HG02840 (cell line): ENCODE data around the gene ZNF57.
"Not testable (repeated sequence)": the region's sequence is repeated elsewhere in the genome, so short reads cannot be mapped to it uniquely, and the experiment has no call there.

ENCODE experiments used
- ATAC-seq: cut with Tn5 transposase; IDR thresholded peaks from one replicate; pipeline ENCODE4 v1.9.1; 2021; ENCODE audit warnings: mild to moderate bottlenecking, moderate library complexity, moderate number of reproducible peaks; ENCODE audit not compliant: unreplicated experiment, low FRiP score

The ZNF57 gene

GRCh38 chr19:2900296-2901252 lies at the start of gene ZNF57:
Gene ZNF57, plus strand, starts transcription at chr19:2900928. Its CDS starts 118 bp downstream, at chr19:2901046.
- ATAC-seq: peak; percentile 96

DNA sequence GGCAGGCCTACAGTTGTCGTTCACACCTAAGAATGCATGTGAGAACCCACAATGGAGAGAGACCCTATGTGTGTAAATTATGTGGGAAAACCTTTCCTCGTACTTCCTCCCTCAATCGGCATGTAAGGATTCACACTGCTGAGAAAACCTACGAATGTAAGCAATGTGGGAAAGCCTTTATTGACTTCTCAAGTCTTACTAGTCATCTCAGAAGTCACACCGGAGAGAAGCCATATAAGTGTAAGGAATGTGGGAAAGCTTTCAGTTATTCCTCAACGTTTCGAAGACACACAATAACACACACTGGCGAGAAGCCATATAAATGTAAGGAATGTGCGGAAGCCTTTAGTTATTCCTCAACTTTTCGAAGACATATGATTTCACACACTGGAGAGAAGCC lies 48.1 kb upstream of the ZNF57 start:
- no peak for ATAC-seq

DNA sequence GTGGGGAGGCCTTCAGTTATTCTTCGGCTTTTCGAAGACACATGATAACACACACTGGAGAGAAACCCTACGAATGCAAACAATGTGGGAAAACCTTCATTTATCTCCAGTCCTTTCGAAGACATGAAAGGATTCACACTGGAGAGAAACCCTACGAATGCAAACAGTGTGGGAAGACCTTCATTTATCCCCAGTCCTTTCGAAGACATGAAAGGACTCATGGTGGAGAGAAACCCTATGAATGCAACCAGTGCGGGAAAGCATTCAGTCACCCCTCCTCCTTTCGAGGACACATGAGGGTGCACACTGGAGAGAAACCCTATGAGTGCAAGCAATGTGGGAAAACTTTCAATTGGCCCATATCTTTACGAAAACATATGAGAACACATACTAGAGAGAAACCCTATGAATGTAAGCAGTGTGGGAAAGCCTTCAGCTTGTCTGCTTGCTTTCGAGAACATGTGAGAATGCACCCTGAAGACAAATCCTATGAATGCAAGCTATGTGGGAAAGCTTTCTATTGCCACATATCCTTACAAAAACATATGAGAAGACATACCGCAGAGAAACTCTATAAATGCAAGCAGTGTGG lies 47.6 kb upstream of the ZNF57 start:
- ATAC-seq: no peak

- ATAC-seq: no peak
Measured at GRCh38 chr19:2854849-2855248, 45.9 kb upstream of the ZNF57 start.

GRCh38 chr19:2856457-2857050 lies 44.2 kb upstream of the ZNF57 start:
- ATAC-seq: no peak

- no peak for ATAC-seq
Measured at GRCh38 chr19:2858864-2859263, 41.9 kb upstream of the ZNF57 start.

DNA sequence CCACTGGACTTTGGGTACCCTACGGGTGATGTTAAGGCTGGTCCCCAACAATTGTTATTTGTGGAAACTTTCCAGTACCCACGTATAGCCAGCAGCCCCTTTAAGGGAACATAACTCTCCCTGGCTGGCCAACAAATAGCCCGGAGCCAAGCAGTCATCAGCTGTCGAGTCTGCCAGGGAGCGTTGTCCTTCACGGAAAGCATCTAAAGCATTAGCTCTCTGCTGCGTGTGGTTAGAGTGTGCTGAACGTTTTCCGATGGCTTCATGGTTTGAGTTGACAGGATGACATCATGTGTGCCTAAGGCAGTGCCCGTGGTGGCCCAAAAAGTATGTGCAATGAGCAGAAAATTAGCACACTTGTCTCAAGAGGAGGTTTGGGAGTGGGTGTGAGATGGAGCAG lies 36.9 kb upstream of the ZNF57 start:
- no peak for ATAC-seq

DNA sequence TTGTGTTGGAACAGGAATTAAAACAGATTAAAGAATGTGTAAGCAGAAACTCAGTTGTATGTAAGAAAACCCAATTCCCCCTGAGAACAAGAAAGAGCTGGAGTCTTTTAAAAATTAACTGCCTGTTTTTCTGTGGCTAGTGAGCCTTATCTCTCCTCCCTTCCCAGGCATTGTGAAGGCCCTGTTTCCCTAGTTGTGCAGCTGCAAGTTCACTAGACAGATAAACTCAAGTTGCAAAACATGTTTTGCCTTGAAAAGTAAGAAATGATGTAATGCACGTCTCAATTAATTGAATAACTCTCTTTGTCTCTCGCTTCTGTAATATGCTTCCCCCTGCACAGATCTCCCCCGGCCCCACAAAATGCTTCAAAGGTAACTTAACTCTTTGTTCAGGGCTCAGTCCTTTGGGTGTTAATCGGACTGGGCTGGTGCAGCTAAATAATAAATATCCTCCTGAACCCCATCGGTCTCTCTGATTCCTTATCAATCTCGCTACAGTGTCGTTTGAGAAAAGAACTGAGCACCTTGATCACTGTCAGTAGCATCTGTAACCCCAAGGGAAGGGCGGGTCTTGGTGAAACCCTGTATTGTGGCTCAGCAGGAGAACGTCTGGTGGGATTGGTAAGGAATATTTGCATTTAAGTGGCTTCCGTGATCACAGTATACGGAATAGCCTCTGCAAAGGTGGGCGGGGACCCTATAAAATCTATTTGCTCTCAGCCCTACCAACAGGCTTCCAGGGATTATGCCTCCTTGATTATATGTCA lies 35.2 kb upstream of the ZNF57 start:
- no peak for ATAC-seq

DNA sequence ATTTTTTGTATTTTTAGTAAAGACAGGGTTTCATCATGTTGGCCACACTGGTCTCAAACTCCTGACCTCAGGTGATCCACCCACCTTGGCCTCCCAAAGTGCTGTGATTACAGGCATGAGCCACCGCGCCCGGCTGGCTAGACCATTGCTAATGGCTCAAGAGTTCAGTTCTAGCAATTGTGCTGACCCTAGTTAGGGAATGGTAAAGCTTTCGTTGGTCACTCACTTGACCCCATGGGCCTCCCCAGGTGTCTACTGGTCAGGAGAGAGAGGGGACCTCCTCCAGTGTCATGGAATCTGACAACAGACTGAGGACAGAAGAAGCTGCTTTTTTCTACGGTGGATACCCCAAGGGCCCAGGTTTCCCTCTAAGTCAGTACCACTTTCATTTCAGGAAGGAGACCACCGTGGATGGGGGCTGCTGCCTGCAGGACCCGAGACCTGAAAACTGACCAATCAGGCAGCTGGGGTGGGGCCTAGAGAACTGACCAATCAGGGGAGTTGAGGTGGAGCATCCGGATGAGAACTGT lies 34.2 kb upstream of the ZNF57 start:
- ATAC-seq: no peak

GRCh38 chr19:2867025-2867991 lies 33.4 kb upstream of the ZNF57 start, which contains the start of gene ZNF556:
Gene ZNF556, plus strand, starts transcription at chr19:2867335. Its CDS starts 87 bp downstream, at chr19:2867422.
- no peak for ATAC-seq

GRCh38 chr19:2869618-2870017 lies 31.1 kb upstream of the ZNF57 start:
- no peak for ATAC-seq

GRCh38 chr19:2872175-2872574 lies 28.6 kb upstream of the ZNF57 start:
- ATAC-seq: not testable (repeated sequence)

DNA sequence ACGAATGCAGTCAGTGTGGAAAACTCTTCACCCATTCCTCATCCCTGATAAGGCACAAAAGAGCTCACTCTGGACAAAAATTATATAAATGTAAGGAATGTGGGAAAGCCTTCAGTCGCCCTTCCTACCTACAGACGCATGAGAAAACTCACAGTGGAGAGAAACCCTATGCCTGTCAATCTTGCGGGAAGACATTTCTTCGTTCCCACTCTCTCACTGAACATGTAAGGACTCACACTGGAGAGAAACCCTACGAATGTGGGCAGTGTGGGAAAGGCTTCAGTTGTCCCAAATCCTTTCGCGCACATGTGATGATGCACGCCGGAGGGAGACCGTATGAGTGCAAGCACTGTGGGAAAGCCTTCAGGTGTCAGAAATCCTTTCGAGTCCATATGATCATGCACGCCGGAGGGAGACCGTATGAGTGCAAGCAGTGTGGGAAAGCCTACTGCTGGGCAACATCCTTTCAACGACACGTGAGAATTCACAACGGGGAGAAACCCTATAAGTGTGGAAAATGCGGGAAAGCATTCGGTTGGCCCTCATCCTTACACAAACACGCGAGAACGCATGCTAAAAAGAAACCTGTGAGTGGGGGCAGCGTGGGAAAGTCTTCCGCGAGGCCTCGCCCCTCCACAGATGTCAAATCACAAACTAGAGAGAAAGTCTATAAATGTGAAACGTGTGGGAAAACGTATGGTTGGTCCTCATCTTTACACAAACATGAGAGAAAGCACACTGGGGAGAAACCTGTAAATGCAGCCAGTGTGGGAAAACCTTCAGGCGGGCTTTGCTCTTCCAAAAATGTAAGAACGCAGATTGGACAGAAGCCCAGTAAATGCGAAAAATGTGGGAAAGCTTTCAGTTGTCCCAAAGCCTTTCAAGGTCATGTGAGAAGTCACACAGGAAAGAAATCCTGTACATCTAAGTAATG lies 23.1 kb upstream of the ZNF57 start:
- no peak for ATAC-seq

GRCh38 chr19:2883686-2884439 lies 16.9 kb upstream of the ZNF57 start:
- no peak for ATAC-seq

GRCh38 chr19:2885736-2886135 lies 15.0 kb upstream of the ZNF57 start:
- ATAC-seq: no peak

GRCh38 chr19:2887391-2887914 lies 13.3 kb upstream of the ZNF57 start:
- ATAC-seq: no peak

DNA sequence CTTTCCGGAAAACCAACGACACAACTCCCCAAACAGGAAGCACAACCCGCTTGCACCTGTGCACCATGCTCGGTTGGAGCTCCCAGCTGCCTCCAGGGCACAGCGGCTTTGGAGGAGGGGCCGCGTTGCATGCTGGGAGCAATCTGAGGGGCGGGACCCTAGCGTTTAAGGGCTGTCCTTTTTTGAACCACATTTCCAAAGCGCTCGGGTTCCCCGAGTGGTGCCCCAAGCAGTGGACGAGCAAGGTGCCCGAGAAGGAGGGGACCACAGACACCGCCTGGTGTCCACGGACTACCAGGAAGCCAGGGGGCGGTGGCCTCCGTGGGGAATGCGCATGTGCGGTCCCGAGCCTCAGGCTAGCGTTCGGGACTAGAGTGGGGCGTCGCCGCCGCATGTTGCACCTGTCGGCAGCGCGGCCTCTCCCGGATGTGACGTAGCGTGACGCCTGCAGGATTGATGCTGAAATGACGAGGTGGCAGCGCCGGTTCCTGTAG lies 11.9 kb upstream of the ZNF57 start:
- no peak for ATAC-seq
